Endothelial cell (in vitro differentiated cells): ENCODE data around the gene FARP1. TPM values are rescaled to one million over a fixed set of nuclear protein-coding genes. Genes with fewer than 3 reads are reported as not detected.

Experiments used
- DNase-seq: peaks from one replicate; pipeline ENCODE4 v3.0.0; 2021; ENCODE audit warnings: low spot score
- H3K27ac Mint-ChIP-seq: one replicate; pipeline ENCODE4 v1.8.0; 2021; ENCODE audit warnings: mixed read lengths, inconsistent platforms; ENCODE audit not compliant: unreplicated experiment
- H3K27me3 Mint-ChIP-seq: one replicate; pipeline ENCODE4 v1.8.0; 2021; ENCODE audit warnings: mild to moderate bottlenecking, moderate library complexity, mixed read lengths, inconsistent platforms; ENCODE audit not compliant: unreplicated experiment
- H3K36me3 Mint-ChIP-seq: one replicate; pipeline ENCODE4 v1.8.0; 2021; ENCODE audit warnings: mild to moderate bottlenecking, low read depth, mixed read lengths, inconsistent platforms; ENCODE audit not compliant: unreplicated experiment
- H3K4me1 Mint-ChIP-seq: one replicate; pipeline ENCODE4 v1.8.0; 2021; ENCODE audit warnings: mild to moderate bottlenecking, mixed read lengths, inconsistent platforms; ENCODE audit not compliant: unreplicated experiment
- H3K4me3 Mint-ChIP-seq: one replicate; pipeline ENCODE4 v1.8.0; 2021; ENCODE audit warnings: mild to moderate bottlenecking, mixed read lengths, inconsistent platforms; ENCODE audit not compliant: unreplicated experiment
- H3K9me3 Mint-ChIP-seq: one replicate; pipeline ENCODE4 v1.8.0; 2021; ENCODE audit warnings: mixed read lengths, inconsistent platforms; ENCODE audit not compliant: unreplicated experiment
- total RNA-seq: library from RNA; stranded (reverse); fragmentation: NEBNext Ultra II Directional; extraction: Animal tissue kit (Norgen Biotek cat#: 25700); gene quantifications from one replicate; pipeline ENCODE4 v1.2.1, GENCODE V29; 2021; ENCODE audit not compliant: unreplicated experiment
- TF ChIP-seq, protein P1 (sequence below): fragments of 200-600 bp; sonication (generic); IDR thresholded peaks from one replicate; pipeline ENCODE4 v1.5.0; 2021; ENCODE audit warnings: antibody characterized with exemption; ENCODE audit not compliant: unreplicated experiment

FARP1 gene
- total RNA-seq, 1 donor from 2014 or later = 167 TPM

DNA sequence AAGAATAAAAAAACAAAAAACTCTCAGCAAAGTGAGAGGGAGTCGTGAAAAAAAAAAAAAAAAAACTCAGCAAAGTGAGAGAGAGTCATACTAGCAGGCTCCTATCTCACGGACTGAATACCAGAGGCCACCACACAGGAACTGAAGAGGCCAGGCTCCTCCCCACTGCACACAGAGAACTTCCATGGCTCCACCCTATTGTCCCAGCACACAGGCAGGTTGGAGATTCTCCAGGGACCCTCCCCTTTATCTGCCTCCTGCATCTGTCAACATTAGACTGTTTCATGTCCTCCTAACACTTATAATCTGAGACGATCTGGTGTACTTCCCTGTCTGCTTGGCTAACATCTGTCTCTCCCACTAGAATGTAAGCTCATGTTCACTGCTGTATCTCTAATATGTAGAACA lies 37.0 kb upstream of the FARP1 start:
- H3K36me3 Mint-ChIP-seq = peaks cover 10% of the 10 kb centered on the region
- H3K9me3 Mint-ChIP-seq = no peaks in the 10 kb centered on the region
- TF ChIP-seq, protein P1, sequence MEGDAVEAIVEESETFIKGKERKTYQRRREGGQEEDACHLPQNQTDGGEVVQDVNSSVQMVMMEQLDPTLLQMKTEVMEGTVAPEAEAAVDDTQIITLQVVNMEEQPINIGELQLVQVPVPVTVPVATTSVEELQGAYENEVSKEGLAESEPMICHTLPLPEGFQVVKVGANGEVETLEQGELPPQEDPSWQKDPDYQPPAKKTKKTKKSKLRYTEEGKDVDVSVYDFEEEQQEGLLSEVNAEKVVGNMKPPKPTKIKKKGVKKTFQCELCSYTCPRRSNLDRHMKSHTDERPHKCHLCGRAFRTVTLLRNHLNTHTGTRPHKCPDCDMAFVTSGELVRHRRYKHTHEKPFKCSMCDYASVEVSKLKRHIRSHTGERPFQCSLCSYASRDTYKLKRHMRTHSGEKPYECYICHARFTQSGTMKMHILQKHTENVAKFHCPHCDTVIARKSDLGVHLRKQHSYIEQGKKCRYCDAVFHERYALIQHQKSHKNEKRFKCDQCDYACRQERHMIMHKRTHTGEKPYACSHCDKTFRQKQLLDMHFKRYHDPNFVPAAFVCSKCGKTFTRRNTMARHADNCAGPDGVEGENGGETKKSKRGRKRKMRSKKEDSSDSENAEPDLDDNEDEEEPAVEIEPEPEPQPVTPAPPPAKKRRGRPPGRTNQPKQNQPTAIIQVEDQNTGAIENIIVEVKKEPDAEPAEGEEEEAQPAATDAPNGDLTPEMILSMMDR = no peak
- H3K4me3 Mint-ChIP-seq = no peak overlapping the region
- DNase-seq = no peak
- peaks cover 5% of the 10 kb centered on the region for H3K27me3 Mint-ChIP-seq
- H3K27ac Mint-ChIP-seq = no peak overlapping the region
- H3K4me1 Mint-ChIP-seq = peaks cover 2% of the 10 kb centered on the region

DNA sequence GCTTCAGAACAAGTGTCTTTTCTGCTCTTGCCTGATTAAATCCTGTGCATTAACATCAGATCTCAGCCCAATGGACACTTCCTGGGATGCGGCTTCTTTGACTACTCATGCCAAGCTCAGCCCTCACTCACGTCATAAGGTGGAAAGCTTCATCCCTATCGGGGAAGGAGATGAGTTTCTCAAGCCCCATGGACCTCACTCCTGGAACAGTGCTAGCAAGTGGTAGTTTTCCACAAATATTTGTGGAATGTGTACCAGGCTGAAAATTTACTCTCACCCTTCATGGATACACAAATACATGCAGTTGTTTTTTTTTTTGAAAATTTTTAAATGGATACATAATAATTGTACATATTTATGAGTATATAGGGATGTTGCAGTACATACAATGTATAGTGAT lies 34.6 kb upstream of the FARP1 start:
- Mint-ChIP-seq H3K4me1 (peaks cover 10% of the 10 kb centered on the region), H3K36me3 (peaks cover 10% of the 10 kb centered on the region), H3K27ac (no peak overlapping the region), H3K4me3 (no peak overlapping the region), H3K27me3 (peaks cover 5% of the 10 kb centered on the region), H3K9me3 (no peaks in the 10 kb centered on the region)
- DNase-seq = no peak
- TF ChIP-seq, protein P1 = no peak

DNA sequence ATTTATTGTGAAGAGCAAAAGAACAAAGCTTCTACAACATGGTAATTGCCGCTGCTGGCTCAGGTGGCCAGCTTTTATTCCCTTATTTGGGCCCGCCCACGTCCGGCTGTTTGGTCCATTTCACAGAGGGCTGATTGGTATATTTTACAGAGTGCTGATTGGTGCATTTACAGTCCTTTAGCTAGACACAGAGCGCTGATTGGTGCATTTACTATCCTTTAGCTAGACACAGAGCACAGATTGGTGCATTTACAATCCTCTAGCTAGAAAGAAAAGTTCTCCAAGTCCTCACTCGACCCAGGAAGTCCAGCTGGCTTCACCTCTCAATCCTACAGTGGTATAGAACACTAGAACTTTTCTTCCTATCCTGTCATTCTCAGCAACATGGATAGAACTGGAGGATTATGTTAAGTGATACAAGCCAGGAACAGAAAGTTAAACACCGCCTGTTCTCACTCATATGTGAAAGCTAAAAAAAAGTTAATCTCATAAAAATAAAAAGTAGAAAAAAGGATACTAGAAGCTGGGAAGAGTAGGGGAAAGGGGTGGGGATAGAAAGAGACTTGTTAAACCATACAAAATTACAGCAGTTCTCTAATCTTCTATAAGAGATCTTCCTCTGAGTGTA lies 33.6 kb upstream of the FARP1 start:
- H3K9me3 Mint-ChIP-seq = no peaks in the 10 kb centered on the region
- no peak overlapping the region for H3K4me3 Mint-ChIP-seq
- H3K27me3 Mint-ChIP-seq = peaks cover 5% of the 10 kb centered on the region
- no peak for DNase-seq
- peaks cover 10% of the 10 kb centered on the region for H3K36me3 Mint-ChIP-seq
- no peak overlapping the region for H3K27ac Mint-ChIP-seq
- H3K4me1 Mint-ChIP-seq = peaks cover 10% of the 10 kb centered on the region
- TF ChIP-seq, protein P1 = no peak

DNA sequence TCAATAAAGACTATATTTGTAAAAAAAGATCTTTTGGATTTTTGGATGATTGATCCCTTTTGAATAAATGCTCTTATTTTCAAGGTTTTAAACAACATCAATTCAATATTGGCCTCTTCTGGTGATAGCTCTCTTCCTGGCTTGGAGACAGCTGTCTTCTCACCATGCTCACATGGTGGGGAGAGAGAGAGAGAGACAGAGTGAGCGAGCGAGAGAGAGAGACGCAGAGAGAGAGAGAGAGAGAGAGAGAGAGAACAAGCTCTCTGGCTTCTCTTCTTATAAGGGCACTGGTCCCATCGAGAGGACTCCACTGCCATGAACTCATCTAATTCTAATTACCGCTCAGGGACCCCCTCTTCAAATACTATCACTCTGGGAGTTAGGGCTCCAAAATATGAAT lies 32.1 kb upstream of the FARP1 start:
- no peak for DNase-seq
- Mint-ChIP-seq H3K27me3 (peaks cover 2% of the 10 kb centered on the region), H3K27ac (no peak overlapping the region), H3K4me3 (no peak overlapping the region), H3K36me3 (peaks cover 7% of the 10 kb centered on the region), H3K4me1 (peaks cover 10% of the 10 kb centered on the region), H3K9me3 (no peaks in the 10 kb centered on the region)
- TF ChIP-seq, protein P1 = no peak

DNA sequence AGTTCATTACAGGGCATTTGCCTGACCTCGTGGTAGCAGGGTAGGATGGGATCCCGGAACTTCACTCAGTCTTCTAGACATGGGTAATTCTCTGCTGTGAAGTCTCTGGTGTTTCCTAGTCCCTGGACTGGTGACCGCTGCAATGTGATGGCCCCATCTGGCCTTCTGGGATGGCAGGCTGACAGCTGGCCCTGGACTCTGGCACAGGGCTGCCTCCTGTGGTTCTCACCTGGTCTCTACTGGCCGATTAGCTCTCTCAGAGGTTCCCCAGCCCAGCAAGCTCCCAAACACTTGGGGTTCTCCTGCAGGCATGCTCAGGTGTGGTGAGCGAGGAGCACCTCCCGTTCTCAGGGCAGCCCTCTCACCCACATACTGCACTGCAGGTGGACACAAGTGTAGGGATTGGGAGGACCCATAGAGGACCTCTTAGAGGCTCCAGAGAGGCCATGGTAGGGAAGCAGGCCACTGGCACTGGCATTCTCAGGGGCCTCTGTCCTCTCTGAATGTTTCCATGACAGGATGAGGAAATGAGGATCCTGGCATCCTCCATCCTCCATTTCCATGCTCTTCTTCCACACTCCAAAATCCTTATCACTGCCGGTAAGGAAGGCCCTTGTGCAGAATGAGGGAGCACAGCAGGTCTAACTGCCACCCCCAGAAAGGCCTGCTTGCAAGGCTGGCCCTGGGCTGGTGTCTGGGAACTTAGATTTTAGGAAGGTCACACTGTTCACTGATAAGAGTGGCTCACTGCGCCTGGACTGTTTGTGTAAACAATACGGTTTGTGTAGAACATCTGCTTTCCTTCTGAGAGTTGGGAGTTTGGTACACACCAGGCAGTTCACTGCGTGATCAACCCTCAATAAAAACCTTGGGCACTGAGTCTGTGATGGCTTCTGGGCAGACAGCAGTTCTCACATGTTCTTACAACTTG lies 31.5 kb upstream of the FARP1 start:
- Mint-ChIP-seq H3K4me1 (peaks cover 10% of the 10 kb centered on the region), H3K4me3 (no peak overlapping the region), H3K27ac (no peak overlapping the region), H3K36me3 (peaks cover 7% of the 10 kb centered on the region), H3K9me3 (no peaks in the 10 kb centered on the region), H3K27me3 (peaks cover 2% of the 10 kb centered on the region)
- TF ChIP-seq, protein P1 = no peak
- no peak for DNase-seq
